ENCODE data around the gene MAP4K4.

The MAP4K4 gene

GRCh38 chr2:101692766-101693165 lies 4.7 kb upstream of the MAP4K4 start:
- no peak overlapping the region for H3K27ac ChIP-seq
- no peak for TF ChIP-seq ZFX (IDR thresholded peaks at IDR 0.05)
- TF ChIP-seq CTCF (conservative IDR thresholded peaks at IDR 0.05): no peak

- TF ChIP-seq CTCF (conservative IDR thresholded peaks at IDR 0.05): no peak
- no peak for TF ChIP-seq ZFX (IDR thresholded peaks at IDR 0.05)
- H3K27ac ChIP-seq: no peak overlapping the region
Measured at GRCh38 chr2:101693991-101694588, 3.4 kb upstream of the MAP4K4 start.

- TF ChIP-seq CTCF (conservative IDR thresholded peaks at IDR 0.05): no peak
- TF ChIP-seq ZFX (IDR thresholded peaks at IDR 0.05): no peak
- peak overlapping the region; percentile 90 for H3K27ac ChIP-seq
Measured at GRCh38 chr2:101696272-101697123, 1.0 kb upstream of the MAP4K4 start.

- peak overlapping the region; percentile 90 for H3K27ac ChIP-seq
- TF ChIP-seq ZFX (IDR thresholded peaks at IDR 0.05): peak; percentile 93
- TF ChIP-seq CTCF (conservative IDR thresholded peaks at IDR 0.05): no peak
Measured at GRCh38 chr2:101698014-101698843, 722 bp downstream of the MAP4K4 start.

GRCh38 chr2:101698844-101699754 lies 1.6 kb downstream of the MAP4K4 start:
- H3K27ac ChIP-seq: peak overlapping the region; percentile 90
- TF ChIP-seq ZFX (IDR thresholded peaks at IDR 0.05): no peak
- no peak for TF ChIP-seq CTCF (conservative IDR thresholded peaks at IDR 0.05)

- no peak overlapping the region for H3K27ac ChIP-seq
- TF ChIP-seq CTCF (conservative IDR thresholded peaks at IDR 0.05) (no peak), ZFX (IDR thresholded peaks at IDR 0.05) (no peak)
Measured at GRCh38 chr2:101699755-101700461, 2.4 kb downstream of the MAP4K4 start.

Data from C4-2B (cell line).